CD4-positive, alpha-beta T cell treated with Interleukin-17A for 4 hours (primary cell): ENCODE results near the gene WDR5B.

Experiments
- DNase-seq: peaks from one replicate; pipeline ENCODE4 v3.0.0-alpha.2; 2020; ENCODE audit warnings: mixed read lengths

The WDR5B gene

DNA sequence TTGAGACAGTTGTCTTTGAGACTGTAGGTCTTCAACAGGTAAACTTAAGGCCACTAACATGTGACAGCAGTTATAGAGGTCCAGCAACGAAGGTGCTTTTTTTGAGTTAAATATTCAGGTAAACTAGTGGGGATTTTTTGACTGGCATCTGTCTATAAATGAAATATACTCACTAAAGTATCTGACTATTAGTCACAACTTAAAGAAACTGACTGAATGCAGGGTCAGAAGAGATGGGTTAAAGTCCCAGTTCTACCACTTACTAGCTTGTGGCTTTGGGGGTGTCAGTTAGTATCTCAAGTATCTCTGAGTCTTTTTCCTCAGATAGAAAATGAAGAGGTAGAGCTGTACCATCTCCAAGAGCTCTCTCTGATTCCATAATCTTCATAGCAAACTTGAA lies 50.8 kb downstream of the WDR5B start:
- DNase-seq = no peak

DNA sequence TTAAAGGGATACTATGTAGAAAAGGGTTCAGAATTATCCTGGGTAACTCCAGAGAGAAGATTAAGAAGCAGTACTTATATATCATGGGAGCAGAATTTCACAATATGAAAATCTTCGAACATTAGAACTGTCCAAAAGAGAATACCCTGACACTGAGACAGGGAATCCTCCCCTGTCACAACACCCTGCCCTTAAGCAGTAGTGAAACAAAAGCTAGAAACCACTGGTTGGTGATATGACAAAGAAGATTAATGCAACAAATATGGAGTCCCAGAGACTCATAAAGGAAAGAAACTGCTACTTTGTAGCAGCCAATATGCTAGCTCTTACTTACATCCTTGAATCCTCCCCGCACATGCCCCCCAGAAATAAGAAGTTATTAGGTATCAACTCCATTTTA lies 51.4 kb downstream of the WDR5B start:
- DNase-seq = no peak
